Stimulated activated CD4-positive, alpha-beta T cell treated with anti-CD3 and anti-CD28 coated beads, Interleukin-12 subunit alpha, Interleukin-12 subunit beta, amount 100 ng/mL, for 48 hours (primary cell): Measurements from ENCODE around the gene PYGO2.
"Not testable (repeated sequence)": the region's sequence is repeated elsewhere in the genome, so short reads cannot be mapped to it uniquely, and the experiment has no call there.

Experiments used
- DNase-seq, 3 donors: peaks; one replicate each; pipeline ENCODE4 v3.0.0-alpha.2; 2020; ENCODE audit warnings: low read depth in 2 of 3, low spot score in 1 of 3

Gene PYGO2

GRCh38 chr1:155000726-155001424 lies 39.3 kb upstream of the PYGO2 start:
- DNase-seq: peak; percentile 78 to 84 (median 78)

DNA sequence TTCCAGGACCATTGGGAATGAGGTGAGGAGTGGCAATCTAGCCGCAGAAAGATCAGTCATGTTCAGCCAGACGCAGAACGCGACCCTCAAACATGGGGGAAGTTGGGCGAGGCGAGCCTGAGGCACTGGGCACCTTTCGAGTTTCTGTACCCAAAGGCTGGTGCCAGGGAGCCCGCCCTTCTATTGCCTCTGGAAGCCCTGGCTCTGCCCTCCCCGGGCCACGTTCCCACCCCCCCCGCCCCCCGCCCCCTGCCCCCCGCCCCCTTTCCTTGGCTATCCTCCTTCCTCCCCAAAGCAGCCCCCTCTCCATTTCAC lies 38.8 kb upstream of the PYGO2 start:
- DNase-seq: no peak

- DNase-seq: peak in 1 of 3 donors; percentile 66
These were observed 38.2 kb upstream of the PYGO2 start for GRCh38 chr1:154999571-155000410.

- DNase-seq: peak; percentile 76 to 80 (median 77)
These were observed 37.4 kb upstream of the PYGO2 start for GRCh38 chr1:154998818-154999570.

DNA sequence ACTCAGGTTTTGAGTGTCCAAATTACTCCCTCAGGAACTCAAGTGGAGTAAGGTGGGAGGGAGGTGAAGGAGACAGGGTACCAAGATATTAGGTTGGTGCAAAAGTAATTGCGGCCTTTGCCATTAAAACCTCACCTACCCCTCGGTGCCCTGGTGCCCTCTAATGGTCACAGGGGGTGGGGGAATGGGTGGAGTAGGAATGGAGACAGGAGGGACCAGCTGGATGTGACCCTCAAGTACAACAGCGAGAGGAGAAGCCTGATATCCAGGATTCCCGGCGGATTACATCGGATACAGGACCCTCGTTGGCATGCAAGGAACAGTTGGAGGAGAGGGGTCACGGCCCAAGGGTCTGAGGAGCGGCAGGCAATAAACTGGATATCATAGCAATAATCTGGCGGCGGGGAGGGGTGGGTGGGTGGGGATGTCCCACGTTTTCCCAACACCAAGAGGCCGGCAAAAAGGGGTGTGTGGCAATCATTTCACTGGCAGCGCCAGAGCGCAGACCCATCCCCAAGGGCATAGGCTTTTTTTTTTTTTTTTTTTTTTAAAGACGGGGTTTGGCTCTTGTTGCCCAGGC lies 36.7 kb upstream of the PYGO2 start:
- no peak for DNase-seq

DNA sequence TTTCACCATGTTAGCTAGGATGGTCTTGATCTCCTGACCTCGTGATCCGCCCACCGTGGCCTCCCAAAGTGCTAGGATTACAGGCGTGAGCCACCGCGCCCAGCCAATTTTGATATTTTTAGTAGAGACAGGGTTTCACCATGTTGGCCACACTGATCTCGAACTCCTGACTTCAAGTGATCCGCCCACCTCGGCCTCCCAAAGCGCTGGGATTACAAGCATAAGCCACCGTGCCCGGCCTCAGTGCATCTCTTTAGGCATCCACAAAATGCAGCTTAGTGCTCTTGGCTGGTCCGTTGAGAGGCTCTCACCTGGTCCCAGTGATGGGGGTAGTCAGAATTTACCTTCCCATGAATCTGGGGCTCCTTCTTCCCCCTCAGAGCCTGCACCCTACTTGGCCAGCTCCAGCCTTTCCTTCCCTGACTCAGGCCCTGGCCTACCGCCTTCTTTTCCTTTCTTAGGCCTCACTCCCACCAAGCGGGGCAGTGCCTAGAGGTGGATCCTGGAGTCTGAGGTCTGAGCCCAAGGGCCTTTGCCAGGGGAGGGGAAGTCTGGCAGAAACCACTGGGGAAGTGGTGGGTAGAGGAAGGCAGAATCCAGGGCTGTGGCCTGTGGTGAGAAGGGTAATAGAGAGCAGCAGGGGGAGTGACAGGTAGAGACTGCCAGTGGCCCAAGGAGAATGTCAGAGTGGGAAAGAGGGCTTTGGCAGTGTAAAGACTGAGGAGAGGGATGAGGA lies 35.6 kb upstream of the PYGO2 start:
- DNase-seq: no peak

DNA sequence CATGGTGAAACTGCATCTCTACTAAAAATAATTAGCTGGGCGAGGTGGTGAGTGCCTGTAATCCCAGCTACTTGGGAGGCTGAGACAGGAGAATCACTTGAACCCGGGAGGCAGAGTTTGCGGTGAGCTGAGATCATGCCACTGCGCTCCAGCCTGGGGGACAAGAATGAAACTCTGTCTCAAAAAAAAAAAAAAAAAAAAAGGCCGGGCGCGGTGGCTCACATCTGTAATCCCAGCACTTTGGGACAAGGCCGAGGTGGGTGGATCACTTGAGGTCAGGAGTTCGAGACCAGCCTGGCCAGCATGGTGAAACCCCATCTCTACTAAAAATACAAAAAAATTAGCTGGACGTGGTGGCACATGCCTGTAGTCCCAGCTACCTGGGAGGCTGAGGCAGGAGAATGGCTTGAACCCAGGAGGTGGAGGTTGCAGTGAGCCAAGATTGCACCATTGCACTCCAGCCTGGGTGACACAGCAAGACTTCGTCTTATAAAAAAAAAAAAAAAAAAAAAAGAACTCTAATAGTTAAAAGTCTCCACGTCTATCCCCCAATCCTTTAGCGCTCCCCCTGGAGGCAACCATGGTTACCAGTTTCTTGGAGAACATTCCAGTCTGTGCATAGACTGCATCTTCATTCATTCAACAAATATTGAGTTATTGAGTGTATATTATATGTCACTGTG lies 33.9 kb upstream of the PYGO2 start:
- DNase-seq: not testable (repeated sequence)

GRCh38 chr1:154994591-154994990 lies 33.0 kb upstream of the PYGO2 start:
- DNase-seq: no peak

DNA sequence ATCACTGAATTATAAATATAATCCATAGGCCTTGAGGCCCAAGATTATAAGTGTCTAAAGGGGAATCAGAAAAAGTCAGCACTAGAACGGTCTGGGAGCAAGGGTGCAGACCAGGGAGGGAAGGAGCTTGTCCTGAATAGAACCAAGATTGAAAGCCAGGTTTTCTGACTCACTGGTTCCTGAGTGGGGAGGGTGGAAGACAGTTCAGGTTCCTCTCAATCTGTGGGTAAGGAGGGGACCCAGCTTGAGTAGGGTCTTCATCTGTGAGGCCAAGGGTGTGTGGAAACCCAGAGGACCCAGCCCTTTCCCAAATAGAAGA lies 32.6 kb upstream of the PYGO2 start:
- DNase-seq: no peak

DNA sequence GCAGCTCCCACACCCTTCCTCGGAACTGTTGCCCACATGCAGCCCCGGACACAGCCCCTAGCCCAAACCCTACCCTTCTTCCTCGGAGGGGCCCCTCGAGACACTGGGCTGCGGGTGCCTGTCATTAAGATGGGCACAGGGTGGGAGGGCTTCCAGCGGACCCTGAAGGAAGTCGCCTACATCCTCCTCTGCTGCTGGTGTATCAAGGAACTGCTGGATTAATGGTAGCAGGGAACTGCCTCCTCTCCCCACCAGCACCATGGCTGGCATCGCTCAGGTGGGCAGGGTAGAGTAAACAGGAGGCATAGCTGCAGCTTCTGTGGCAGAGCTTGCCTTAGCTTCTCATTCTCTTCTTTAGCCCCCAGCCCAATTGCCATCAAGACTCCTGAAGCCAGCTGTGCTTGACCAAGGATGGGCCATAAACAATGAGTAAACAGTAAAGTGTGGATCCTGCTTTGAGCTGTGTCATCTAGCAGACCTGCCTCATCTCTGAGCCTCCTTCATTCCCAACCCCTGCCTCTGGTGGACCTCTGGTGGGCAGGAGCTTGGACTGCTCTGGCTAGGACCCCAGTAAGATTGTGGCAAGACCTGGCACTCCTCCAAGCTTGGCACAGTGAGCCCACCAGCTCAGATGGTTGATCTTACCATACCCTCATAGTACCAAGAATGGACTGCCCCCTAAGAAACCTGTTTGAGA lies 32.1 kb upstream of the PYGO2 start, which contains the start of gene LENEP:
LENEP (plus strand) TSS at position 15 of the 697 bp plus-strand sequence; CDS start at position 37, 22 bp downstream.
- no peak for DNase-seq

DNA sequence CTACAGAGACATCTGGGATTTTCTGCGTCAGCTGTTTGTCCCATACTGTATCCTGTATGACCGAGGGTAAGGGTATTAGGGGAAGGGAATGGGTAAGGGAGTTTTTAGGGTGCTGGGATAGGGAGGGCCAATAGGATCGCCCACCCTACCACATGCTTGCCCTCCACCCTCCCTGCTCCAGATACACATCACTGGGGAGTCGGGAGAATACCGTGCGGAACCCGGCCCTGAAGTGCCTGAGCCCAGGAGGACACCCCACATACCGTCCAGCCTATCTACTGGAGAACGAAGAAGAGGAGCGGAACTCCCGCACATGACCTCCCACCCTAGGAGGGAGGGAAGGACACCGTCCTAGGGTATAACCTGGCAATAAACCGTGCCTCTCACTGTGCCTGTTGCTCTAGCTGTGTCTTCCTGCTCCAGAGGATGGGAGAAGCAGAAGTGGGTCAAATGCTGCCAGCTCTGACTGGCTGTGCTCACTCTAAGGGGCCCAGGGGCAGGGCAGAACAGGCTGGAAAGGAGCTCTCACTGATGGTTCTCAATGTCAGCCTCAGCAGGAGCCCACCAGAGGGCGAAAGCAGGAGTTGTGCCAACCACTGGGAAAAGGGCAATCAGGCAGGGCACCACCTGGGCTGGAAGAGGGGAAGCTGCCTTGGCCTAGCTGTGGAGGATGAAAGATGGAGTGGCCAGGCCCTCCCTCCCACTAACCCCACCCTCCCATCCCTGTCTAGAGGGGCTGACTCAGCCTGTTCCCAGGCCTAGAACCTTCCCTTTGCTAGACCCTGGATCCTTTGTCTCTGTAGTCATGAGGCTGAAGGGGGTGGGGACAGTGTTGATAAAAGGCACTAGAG lies 31.4 kb upstream of the PYGO2 start:
- no peak for DNase-seq

GRCh38 chr1:154990276-154990675 lies 28.7 kb upstream of the PYGO2 start:
- no peak for DNase-seq

GRCh38 chr1:154989195-154989860 lies 27.7 kb upstream of the PYGO2 start:
- no peak for DNase-seq

GRCh38 chr1:154988058-154988954 lies 26.7 kb upstream of the PYGO2 start:
- no peak for DNase-seq

DNA sequence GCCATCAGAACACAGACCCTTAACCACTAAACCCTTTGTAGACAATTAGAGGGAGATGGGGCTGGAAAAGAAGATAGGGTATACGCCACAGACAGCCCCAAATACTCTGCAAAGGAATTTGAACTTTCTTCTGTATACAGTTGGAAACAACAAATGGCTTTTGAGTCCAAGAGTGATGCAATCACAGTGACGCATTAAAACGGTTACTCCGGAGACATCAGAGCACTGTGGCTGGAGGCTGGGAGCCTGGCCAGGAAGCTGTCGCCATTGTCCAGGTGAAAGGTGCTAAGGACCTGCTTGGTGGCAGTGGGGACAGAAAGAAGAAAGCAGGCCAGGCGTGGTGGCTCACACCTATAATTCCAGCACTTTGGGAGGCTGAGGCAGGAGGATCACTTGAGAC lies 25.7 kb upstream of the PYGO2 start:
- no peak for DNase-seq

- not testable (repeated sequence) for DNase-seq
These were observed 25.2 kb upstream of the PYGO2 start for GRCh38 chr1:154986736-154987135.

GRCh38 chr1:154983776-154984466 lies 22.3 kb upstream of the PYGO2 start:
- DNase-seq: no peak
